SK-MEL-5 (cell line): ENCODE results near the gene GRK4. TPM values are rescaled to one million over a fixed set of nuclear protein-coding genes. Genes with fewer than 3 reads are reported as not detected.

Source experiments
- DNase-seq: peaks from one replicate; pipeline ENCODE4 v3.0.0-alpha.2; 2016; ENCODE audit warnings: low read depth, low spot score
- in situ Hi-C: cut with HindIII; loops from 2 replicates; pipeline ENCODE4 v1.10.0; 2016; ENCODE audit warnings: low sequenced_read_pairs, high pct_unique_total_duplicates, low pct_unique_long_range_greater_than_20kb
- total RNA-seq: library from RNA; depleted of rRNA; stranded (reverse); fragments of >200 nt; shearing (Covaris generic); gene quantifications from 2 replicates; pipeline ENCODE4 v1.2.3, GENCODE V29; 2014

GRK4 gene
- total RNA-seq, 1 experiment from 2014 or later, result 2.2 TPM

DNA sequence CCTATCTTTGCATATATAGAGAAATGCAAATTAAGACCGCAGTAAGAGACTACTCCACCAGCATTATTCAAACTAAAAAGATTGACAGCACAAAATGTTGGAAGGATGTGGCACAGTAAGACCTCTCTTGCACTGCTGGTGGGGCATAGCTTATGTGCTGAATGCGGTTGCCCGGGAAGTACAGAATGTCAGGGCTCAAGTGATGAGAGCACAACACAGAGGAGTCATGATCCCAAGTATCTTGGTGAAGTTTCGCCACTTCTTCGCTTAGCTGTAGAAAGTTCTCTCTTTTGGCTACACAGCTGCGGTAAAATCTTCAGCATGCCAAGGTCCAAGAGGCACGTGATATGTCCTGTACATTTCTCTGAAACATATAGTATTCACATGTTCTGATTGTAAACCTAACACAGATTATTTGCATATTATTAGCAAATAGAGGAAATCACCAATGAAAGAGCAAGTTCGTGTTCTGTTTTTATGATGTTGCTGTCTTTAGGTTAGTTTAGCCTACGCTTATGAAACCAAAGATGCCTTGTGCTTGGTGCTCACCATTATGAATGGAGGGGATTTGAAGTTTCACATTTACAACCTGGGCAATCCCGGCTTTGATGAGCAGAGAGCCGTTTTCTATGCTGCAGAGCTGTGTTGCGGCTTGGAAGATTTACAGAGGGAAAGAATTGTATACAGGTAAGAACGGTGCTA is 55.9 kb downstream of the GRK4 start:
- DNase-seq, result no peak
- in situ Hi-C loops, result no loop called here

DNA sequence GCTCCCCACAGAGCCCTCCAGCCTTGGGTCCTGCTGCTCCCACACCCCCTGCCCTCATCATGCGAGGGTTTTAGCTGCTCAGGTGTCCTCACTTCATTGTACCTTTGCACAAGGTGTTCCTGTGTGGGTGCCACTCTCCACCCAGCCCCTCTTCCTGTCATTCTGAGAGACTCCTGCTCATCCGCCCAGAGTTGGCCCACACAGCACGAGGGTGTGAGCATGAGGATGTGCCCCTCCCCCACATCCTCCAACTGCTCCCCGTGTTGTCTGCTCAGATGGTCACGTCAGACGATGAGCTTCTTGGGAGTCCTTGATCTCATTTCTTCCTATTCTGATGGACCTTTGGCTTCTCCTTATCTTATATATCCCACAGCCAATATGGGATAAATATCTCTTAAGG is 57.8 kb downstream of the GRK4 start:
- DNase-seq, result no peak
- in situ Hi-C loops, result no loop called here

DNA sequence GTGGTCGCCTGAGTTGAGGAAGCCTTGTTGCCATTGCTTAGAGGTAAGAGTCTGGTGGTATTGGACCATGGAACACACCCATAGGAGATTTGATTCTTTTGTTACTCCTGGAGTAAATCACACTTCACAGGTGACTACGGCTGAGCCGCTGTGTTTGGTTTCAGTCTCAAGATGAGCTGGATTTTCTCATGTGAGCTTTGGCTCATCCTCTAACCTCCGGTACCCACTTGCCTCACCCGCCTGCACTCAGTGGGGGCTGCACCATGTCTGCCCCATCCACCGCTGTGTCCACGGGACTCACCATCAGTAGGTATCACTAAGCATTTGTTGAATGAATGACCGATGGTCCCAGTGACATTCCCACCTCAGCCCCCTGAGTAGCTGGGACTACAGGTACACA is 58.3 kb downstream of the GRK4 start:
- in situ Hi-C loops, result no loop called here
- no peak for DNase-seq

DNA sequence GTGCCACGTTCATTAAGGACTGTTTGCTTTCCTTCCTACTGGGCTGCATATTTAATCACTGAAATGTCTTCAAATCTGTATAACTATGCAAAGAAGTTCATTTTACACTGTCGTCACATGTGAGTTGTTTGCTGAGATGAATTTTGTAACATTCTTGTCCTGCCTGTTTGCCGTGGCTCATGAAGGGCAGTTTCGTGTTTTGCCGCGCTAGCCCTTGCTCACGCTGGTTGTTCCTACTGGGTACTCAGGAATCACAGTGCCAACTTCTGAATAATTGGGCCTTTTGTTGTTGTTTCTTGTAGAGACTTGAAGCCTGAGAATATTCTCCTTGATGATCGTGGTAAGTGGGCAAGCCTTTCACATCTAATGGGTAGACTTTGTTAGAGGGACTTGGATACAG is 58.7 kb downstream of the GRK4 start:
- in situ Hi-C loops, result no loop called here
- no peak for DNase-seq

DNA sequence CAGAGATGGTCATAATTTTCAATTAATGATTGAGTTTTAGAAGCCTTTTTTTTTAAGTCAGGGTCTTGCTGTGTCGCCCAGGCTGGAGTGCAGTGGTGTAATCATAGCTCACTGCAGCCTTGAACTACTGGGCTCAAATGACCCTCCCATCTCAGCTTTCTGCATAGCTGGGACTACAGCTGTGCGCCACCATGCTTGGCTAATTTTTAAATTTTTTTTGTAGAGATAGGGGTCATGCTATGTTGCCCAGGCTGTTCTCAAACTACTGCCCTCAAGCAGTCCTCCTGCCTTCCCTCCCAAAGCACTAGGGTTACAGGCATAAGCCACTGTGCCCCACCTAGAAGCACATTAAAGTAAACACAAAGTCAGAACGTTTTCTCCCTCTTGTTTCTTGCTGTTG is 59.3 kb downstream of the GRK4 start:
- DNase-seq, result no peak
- in situ Hi-C loops, result no loop called here

DNA sequence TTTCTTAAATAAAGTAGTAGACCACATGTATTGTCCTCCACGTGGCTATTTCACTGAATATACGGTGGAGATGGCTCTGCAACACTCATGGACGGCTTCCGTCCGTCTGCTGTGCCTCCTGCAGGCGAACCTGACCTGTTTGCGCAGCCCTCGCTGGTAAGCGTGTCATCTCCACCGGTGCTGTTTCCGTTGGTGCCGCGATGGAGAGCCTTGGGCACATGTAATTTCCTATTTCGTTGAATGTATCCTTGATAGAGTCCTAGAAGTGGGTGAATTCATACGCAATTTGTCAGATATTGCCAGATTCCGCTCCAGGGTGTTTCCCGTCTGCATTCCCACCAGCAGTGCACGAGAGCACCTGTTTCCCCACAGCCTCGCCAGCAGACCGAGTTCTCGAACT is 62.5 kb downstream of the GRK4 start:
- in situ Hi-C loops, result no loop called here
- DNase-seq, result no peak

DNA sequence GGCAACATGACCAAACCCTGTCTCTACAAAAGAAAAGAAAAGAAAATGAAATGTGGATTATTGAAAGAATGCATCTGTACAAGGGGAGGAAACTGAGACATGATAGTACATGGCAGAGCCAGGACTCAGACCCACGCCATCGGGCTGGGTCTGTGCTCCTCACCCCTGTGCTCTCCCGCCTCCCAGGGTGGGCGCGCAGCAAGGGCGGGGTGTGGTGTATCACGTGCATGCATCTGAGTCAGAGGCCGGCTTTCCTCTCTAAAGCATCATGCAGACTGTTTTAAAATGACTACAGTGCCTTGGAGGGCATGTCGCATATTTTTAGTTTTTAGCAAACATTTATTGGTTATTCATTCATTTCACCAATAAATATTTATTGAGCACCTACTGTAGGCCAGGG is 63.2 kb downstream of the GRK4 start:
- in situ Hi-C loops, result no loop called here
- no peak for DNase-seq

DNA sequence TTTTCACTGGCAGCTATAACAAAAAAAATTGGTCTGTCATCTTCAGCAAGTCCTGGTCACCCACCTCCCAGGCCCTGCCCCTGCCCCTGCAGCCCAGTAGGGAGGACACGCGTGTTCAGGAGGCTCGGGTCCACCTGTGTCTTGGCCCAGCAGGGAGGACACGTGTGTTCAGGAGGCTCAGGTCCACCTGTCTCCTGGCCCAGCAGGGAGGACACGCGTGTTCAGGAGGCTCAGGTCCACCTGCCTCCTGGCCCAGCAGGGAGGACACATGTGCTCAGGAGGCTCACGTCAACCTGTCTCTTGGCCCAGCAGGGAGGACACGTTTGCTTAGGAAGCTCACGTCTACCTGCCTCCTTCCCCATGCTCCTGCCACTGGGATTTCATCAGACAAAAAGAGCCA is 66.1 kb downstream of the GRK4 start:
- in situ Hi-C loops, result no loop called here
- no peak for DNase-seq

DNA sequence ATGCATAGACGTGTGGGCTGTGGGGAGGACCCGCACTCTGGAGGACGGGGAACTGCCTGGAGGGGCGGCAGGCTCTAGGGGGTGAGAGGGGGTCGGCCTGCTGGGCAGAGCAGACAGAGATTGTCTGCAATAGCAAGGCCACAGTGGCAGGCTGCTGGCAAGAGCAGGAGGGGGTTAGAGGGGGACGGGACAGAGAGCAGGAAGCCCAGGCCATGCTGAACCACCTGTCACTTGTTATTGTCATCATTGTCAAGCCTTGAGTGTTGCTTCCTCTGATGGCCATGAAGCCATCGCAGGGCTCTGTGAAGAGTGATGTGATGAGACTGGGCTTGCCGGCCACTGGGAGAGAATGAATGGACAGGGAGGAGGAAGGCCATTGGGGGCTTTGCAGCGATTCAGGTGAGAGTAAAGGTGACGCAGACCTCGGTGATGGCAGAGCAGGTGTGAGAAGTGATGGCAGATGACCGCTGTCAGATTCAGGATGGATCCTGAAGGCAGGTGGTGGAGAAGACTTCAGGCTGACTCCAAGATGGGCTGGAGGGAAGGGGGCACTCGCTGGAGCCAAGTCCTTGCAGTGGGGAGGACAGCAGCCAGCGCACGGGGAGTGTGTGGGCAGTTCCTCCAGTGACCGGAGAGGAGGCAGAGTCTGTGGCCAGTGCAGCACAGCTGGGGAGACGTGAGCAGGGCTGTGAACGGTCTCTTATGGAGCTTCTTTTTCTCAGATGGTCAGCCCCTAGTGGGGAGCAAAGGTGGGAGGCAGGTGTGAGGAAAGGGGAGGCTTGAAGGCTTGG is 67.4 kb downstream of the GRK4 start:
- DNase-seq, result no peak
- in situ Hi-C loops, result no loop called here

DNA sequence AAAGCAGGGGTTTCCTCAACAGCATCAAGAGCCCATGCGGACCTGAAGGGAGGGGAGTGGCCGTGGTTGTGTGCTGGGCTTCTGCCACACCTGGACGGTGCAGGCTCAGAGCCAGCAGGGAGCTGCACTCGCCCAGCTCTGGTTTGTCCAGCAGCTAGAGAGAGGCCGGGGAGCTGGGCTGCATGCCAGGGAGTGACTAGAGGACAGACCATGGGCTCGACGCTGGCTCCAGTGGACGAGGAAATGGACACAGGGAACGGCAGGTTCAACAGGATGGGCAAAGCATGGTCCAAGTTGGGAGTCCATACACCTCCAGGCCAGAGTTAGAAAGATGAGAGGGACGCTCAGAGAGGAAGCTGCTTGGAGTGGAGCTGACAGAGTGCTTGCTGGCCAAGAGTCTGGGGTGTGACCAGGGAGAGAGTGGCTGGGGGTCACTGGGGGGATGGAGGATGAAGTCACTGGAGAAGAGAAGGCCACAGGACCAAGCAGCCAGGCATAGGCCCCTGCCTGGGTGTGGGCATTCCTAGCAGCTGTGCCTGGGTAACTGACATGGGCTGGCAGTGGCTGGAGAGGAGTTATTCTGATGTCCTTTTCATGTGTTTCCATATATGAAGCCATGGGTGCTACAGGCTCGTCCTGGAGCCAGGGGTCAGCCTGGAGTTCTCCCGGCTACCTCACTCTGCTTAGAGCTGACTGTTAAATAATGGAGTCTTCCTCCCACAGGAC is 68.1 kb downstream of the GRK4 start:
- in situ Hi-C loops, result no loop called here
- no peak for DNase-seq

DNA sequence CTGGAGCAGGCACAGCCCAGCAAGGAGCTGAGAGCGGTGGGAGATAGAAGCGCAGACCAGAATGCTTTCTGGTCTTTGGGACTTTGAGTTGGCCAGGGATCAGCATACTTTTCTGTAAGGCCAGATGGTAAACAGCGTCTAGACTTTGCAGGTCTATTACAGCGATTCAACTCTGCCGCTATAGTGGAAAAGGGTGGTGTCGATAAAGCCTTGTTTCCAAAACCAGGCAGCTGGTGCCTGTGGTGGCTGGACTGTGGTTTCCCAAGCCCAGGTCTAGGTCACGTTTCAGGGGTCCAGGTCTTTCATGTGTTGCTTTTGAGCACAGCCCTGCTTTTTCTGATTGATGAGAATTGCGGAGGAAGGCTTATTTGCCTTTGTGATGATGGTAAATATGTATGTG is 70.9 kb downstream of the GRK4 start:
- in situ Hi-C loops, result no loop called here
- no peak for DNase-seq

DNA sequence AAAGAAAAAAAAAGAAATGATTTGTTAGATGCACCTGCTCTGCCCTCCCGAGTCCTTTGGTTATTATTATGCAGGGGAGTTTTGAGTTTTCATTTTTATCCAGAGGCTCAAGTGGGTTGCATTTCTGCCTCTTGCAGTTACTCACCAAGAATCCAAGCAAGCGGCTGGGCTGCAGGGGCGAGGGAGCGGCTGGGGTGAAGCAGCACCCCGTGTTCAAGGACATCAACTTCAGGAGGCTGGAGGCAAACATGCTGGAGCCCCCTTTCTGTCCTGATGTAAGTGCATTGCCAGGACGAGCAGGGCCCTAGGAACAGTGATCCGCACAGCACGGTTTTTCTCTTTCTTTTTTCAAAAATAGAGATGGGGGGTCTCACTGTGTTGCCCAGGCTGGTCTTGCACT is 71.9 kb downstream of the GRK4 start:
- in situ Hi-C loops, result no loop called here
- no peak for DNase-seq

DNA sequence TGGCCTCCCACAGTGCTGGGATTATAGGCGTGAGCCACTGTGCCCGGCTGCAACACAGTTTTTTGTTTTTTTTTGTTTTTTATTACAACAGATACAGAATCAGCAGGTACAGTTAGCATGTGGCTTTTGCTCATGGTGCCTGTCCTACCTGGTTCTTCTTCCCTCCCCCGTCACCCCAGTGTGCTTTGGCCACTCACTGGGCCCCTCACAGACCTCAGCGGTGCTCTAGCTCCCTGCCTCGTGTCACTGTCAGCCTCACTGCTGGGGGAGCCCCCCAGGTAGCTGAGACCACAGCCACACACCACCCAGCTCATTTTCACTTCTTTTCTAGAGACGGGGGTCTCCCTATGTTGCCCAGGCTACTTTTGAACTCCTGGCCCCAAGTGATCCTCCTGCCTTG is 72.3 kb downstream of the GRK4 start:
- in situ Hi-C loops, result no loop called here

DNA sequence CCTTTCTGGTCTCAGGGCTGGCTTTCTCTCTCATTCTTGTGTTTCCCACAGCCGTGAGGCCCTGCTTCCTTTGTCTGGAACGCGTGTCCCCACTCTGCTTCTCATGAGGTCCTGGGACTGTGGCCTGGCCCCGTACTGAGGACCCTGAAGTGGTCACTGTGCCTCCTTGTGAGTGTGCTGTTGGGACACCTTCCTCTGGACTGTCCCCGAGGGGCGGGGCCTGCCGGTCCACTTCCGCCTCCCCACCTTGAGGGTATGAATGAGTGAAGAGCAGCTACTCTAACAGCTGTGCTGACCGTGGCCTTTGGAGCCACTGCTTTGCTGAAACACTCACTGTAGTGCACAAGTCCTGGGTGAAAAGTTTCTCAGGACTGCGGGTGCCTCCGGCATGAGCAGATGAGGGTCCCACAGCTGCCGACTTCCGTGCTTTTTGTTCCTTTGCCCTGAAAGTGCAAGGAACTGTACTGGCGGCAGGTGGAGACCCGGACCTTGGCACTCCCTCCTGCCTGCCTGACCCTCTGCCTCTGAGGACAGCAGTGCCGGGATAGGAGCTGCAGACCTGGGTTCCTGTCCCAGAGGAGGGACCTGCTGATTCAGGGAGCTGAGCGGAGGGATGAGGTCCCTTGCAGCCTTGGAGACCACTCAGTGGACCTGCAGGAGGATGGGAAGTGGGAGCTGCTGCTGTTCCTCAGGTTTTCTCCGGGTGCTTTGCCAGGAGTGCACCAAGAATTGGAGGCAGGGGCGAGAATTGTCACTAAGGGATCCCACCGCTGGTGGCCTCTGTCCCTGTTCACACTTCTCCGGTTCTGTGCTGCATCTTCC is 73.0 kb downstream of the GRK4 start:
- no peak for DNase-seq
- in situ Hi-C loops, result no loop called here

More for the DNA sequence above, 72.3 kb downstream of the GRK4 start:
- DNase-seq, result no peak

DNA sequence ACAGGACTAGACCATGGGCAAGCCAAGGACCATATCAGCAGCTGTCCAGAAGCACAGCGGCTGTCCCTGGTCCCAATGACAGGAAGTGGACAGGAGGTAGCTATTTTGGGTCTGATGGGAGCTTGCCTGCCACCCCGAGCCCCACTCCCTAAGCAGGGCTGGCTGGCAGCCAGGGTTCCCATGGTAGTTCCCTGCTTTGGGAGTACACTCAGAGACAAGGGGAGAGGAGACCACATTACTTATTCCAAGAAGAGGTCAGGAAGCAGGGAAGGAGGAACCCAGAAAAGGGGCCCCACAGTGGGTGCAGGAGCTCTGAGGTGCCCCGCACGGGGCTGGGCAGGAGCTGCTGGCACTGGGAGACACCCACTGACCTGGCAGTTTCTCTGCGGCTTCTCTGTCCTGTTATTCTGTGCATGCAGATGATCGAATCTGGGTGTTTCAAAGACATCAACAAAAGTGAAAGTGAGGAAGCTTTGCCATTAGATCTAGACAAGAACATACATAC is 74.6 kb downstream of the GRK4 start:
- DNase-seq, result no peak
- in situ Hi-C loops, result no loop called here

DNA sequence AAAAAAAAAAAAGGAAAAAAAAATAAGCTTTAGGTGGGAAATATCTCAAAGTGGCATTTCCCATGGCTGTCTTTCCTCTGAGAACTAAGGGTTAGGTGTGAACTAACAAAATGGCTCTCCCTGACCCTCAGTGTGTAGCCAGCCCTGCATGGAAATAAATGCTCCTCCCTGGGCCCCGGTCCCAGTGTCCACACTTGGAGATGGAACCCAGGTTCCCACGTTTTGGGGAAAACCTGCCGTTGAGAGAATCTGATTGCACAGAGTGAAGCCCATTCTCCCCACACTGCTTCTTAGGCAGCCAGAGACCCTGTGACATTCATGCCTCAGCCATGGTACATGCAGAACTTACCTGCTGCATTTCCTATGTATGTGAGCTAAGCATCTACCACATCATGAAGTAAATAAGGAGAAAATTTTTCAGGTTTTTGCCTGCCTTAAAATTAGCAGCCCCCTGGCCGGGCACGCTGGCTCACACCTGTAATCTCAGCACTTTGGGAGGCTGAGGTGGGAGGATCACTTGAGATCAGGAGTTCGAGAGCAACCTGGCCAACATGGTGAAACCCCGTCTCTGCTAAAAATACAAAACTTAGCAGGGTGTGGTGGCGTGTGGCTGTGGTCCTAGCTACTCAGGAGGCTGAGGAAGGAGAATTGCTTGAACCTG is 76.5 kb downstream of the GRK4 start:
- in situ Hi-C loops, result no loop called here
- DNase-seq, result no peak

DNA sequence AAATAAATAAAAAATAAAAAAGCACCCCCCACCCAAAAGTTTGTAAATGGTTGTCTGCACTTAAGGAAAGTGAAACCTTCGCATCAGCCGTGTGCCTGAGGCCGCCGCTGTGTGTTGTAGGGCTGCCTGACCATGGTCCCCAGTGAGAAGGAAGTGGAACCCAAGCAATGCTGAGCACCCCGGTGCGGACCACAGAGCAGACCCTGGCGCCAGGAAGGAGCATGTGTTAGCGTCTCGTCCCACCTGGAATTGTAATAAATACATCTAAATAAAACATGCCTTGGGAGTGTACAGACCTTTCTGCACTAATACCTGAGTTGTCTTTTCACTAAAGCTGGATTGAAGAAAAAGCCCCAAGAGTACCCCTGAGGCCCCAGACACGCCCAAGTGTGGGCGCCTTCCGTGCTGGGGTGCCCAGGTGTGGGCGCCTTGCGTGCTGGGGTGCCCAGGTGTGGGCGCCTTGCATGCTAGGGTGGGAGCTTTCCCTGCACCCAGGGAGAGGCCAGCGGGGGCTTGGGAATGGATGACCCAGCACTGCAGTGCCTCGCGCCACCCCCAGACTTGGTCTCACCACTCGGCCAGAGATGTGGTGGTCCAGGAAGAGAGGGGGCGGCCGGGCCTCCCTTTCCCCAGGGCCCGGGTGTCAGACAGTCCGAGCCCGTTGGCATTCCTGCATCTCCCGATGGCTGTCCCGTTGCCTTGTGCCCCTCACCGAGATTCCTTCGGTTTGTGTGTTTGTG is 77.3 kb downstream of the GRK4 start:
- no peak for DNase-seq
- in situ Hi-C loops, result no loop called here
